ENCODE measurements around the gene NPSR1. TPM values are rescaled to one million over a fixed set of nuclear protein-coding genes. Genes with fewer than 3 reads are reported as not detected.
A peak's percentile ranks its signal among the peaks of the same experiment; 100 is the strongest.

The NPSR1 gene
- total and polyA plus RNA-seq, 8 donors = not detected

GRCh38 chr7:34750209-34750608, 92.2 kb downstream of the NPSR1 start:
- Histone ChIP-seq H3K27me3 (no peaks in the 10 kb centered on the region), H3K9me3 (peaks cover 0 to 2% of the 10 kb centered on the region in 2 donors), H3K4me3 (no peak overlapping the region), H3K4me1 (peaks cover 0 to 16% of the 10 kb centered on the region in 2 donors), H3K27ac (no peak overlapping the region), H3K36me3 (no peaks in the 10 kb centered on the region)
- DNase-seq (no peak), ATAC-seq (no peak)
- intact Hi-C loops (cut with DNase I) = no loop called here
- TF ChIP-seq CTCF (IDR thresholded peaks at IDR 0.05) = no peak

- Histone ChIP-seq H3K4me1 (peaks cover 0 to 16% of the 10 kb centered on the region in 2 donors), H3K27ac (no peak overlapping the region), H3K9me3 (peaks cover 0 to 2% of the 10 kb centered on the region in 2 donors), H3K4me3 (no peak overlapping the region), H3K36me3 (no peaks in the 10 kb centered on the region), H3K27me3 (no peaks in the 10 kb centered on the region)
- intact Hi-C loops (cut with DNase I) = no loop called here
- no peak for ATAC-seq
- DNase-seq = no peak
- no peak for TF ChIP-seq CTCF (IDR thresholded peaks at IDR 0.05)
Observed at GRCh38 chr7:34750636-34751035, 92.6 kb downstream of the NPSR1 start.

GRCh38 chr7:34751725-34752643, 94.0 kb downstream of the NPSR1 start:
- intact Hi-C loops (cut with DNase I) = no loop called here
- Histone ChIP-seq H3K9me3 (peaks cover 0 to 2% of the 10 kb centered on the region in 2 donors), H3K27ac (peak overlapping the region; percentile 25 to 33), H3K4me1 (peaks cover 0 to 16% of the 10 kb centered on the region in 2 donors), H3K36me3 (no peaks in the 10 kb centered on the region), H3K27me3 (no peaks in the 10 kb centered on the region), H3K4me3 (no peak overlapping the region)
- ATAC-seq (peak; percentile 6), DNase-seq (no peak)
- no peak for TF ChIP-seq CTCF (IDR thresholded peaks at IDR 0.05)

- H3K27ac ChIP-seq = peak overlapping the region in 1 of 2 donors; percentile 33
Observed at GRCh38 chr7:34752929-34753328, 94.9 kb downstream of the NPSR1 start.

More at GRCh38 chr7:34752929-34753328, 94.9 kb downstream of the NPSR1 start:
- Histone ChIP-seq H3K9me3 (peaks cover 0 to 2% of the 10 kb centered on the region in 2 donors), H3K4me3 (no peak overlapping the region), H3K36me3 (no peaks in the 10 kb centered on the region), H3K27me3 (no peaks in the 10 kb centered on the region), H3K4me1 (peaks cover 0 to 6% of the 10 kb centered on the region in 2 donors)
- ATAC-seq = no peak
- no peak for TF ChIP-seq CTCF (IDR thresholded peaks at IDR 0.05)
- no peak for DNase-seq
- intact Hi-C loops (cut with DNase I) = no loop called here
